Osteoblast (primary cell): ENCODE measurements around the gene MAPK8IP3. TPM values are rescaled to one million over a fixed set of nuclear protein-coding genes. Genes with fewer than 3 reads are reported as not detected.
A peak's percentile ranks its signal among the peaks of the same experiment; 100 is the strongest.

Experiments used
- DNase-seq: peaks from one replicate; pipeline ENCODE4 v3.0.0; 2011; ENCODE audit warnings: low spot score, mixed read lengths; ENCODE audit not compliant: insufficient read length; ENCODE audit errors: missing footprints
- H2AFZ ChIP-seq: 2 replicates; pipeline ENCODE4 v1.6.0; 2011; ENCODE audit warnings: mild to moderate bottlenecking, low read length
- H3K27ac ChIP-seq: 2 replicates; pipeline ENCODE4 v1.5.1; 2011; ENCODE audit warnings: mild to moderate bottlenecking, low read depth, low read length, moderate library complexity
- H3K27me3 ChIP-seq: 2 replicates; pipeline ENCODE4 v1.6.0; 2012; ENCODE audit warnings: mild to moderate bottlenecking, control low read depth, inconsistent platforms, low read length, moderate library complexity; ENCODE audit not compliant: insufficient read depth
- H3K36me3 ChIP-seq: 2 replicates; pipeline ENCODE4 v1.5.1; 2011; ENCODE audit warnings: mild to moderate bottlenecking, low read length, control low read depth, moderate library complexity; ENCODE audit not compliant: insufficient read depth
- H3K4me1 ChIP-seq: 2 replicates; pipeline ENCODE4 v1.5.1; 2011; ENCODE audit warnings: mild to moderate bottlenecking, low read length, control low read depth, moderate library complexity; ENCODE audit not compliant: insufficient read depth
- H3K4me2 ChIP-seq: 2 replicates; pipeline ENCODE4 v1.6.0; 2011; ENCODE audit warnings: mild to moderate bottlenecking, low read length; ENCODE audit not compliant: insufficient read depth
- H3K4me3 ChIP-seq: fragments of 200-600 bp; sonication (generic); 3 replicates; pipeline ENCODE4 v1.5.1; 2012; ENCODE audit warnings: mild to moderate bottlenecking, low read length, inconsistent platforms; ENCODE audit not compliant: insufficient read depth
- H3K79me2 ChIP-seq: 2 replicates; pipeline ENCODE4 v1.6.0; 2012; ENCODE audit warnings: mild to moderate bottlenecking, low read length, control low read depth, inconsistent platforms; ENCODE audit not compliant: insufficient read depth
- H3K9me3 ChIP-seq: 2 replicates; pipeline ENCODE4 v1.5.1; 2011; ENCODE audit warnings: low read depth, low read length, control low read depth
- H4K20me1 ChIP-seq: 2 replicates; pipeline ENCODE4 v1.6.0; 2012; ENCODE audit warnings: mild to moderate bottlenecking, low read length, control low read depth; ENCODE audit not compliant: insufficient read depth
- CTCF ChIP-seq: IDR thresholded peaks from 2 replicates; pipeline ENCODE4 v1.5.1; 2011; ENCODE audit warnings: mild to moderate bottlenecking, low read depth, low read length, moderate library complexity; ENCODE audit errors: extremely low read depth
- total RNA-seq: library from RNA; depleted of rRNA; stranded (reverse); fragments of >200 nt; gene quantifications from 2 replicates; pipeline ENCODE4 v1.2.3, GENCODE V29; 2012

MAPK8IP3 gene
- total RNA-seq, 1 donor, result 64.1 TPM

GRCh38 chr16:1726661-1727502 lies 20.9 kb downstream of the MAPK8IP3 start:
- H3K36me3 ChIP-seq, result peaks cover 30% of the 10 kb centered on the region
- TF ChIP-seq CTCF, result no peak
- no peaks in the 10 kb centered on the region for H3K9me3 ChIP-seq
- no peak overlapping the region for H2AFZ ChIP-seq
- no peak overlapping the region for H3K27ac ChIP-seq
- H4K20me1 ChIP-seq, result peaks cover 42% of the 10 kb centered on the region
- peaks cover 52% of the 10 kb centered on the region for H3K79me2 ChIP-seq
- H3K4me2 ChIP-seq, result no peak overlapping the region
- H3K27me3 ChIP-seq, result no peaks in the 10 kb centered on the region
- no peak overlapping the region for H3K4me3 ChIP-seq
- DNase-seq, result peak; percentile 69
- H3K4me1 ChIP-seq, result peaks cover 14% of the 10 kb centered on the region

GRCh38 chr16:1727651-1728624 lies 21.9 kb downstream of the MAPK8IP3 start:
- H3K4me3 ChIP-seq, result no peak overlapping the region
- H3K36me3 ChIP-seq, result peaks cover 32% of the 10 kb centered on the region
- peaks cover 50% of the 10 kb centered on the region for H3K79me2 ChIP-seq
- H3K27ac ChIP-seq, result no peak overlapping the region
- H4K20me1 ChIP-seq, result peaks cover 42% of the 10 kb centered on the region
- H3K4me2 ChIP-seq, result no peak overlapping the region
- no peaks in the 10 kb centered on the region for H3K27me3 ChIP-seq
- peak; percentile 81 for DNase-seq
- H2AFZ ChIP-seq, result no peak overlapping the region
- H3K4me1 ChIP-seq, result peaks cover 9% of the 10 kb centered on the region
- no peaks in the 10 kb centered on the region for H3K9me3 ChIP-seq
- TF ChIP-seq CTCF, result no peak

- Histone ChIP-seq H3K27ac (no peak overlapping the region), H3K4me1 (no peaks in the 10 kb centered on the region), H3K36me3 (peaks cover 39% of the 10 kb centered on the region), H3K4me2 (no peak overlapping the region), H3K79me2 (peaks cover 44% of the 10 kb centered on the region), H2AFZ (no peak overlapping the region), H3K27me3 (no peaks in the 10 kb centered on the region), H4K20me1 (peaks cover 33% of the 10 kb centered on the region), H3K4me3 (no peak overlapping the region), H3K9me3 (no peaks in the 10 kb centered on the region)
- peak; percentile 51 for DNase-seq
- TF ChIP-seq CTCF, result no peak
These were observed 23.0 kb downstream of the MAPK8IP3 start for GRCh38 chr16:1729026-1729425.
